Glomerular endothelial cell (primary cell): ENCODE data around the gene WDR4. TPM values are rescaled to one million over a fixed set of nuclear protein-coding genes. Genes with fewer than 3 reads are reported as not detected.
"Not testable (repeated sequence)": the region's sequence is repeated elsewhere in the genome, so short reads cannot be mapped to it uniquely, and the experiment has no call there.

Experiments used
- DNase-seq: peaks from one replicate; pipeline ENCODE4 v3.0.0-alpha.2; 2011; ENCODE audit warnings: low read depth, low spot score; ENCODE audit errors: extremely low read depth
- total RNA-seq: library from RNA; depleted of rRNA; stranded (reverse); fragments of >200 nt; gene quantifications from 2 replicates; pipeline ENCODE4 v1.2.3, GENCODE V29; 2015

Gene WDR4
- total RNA-seq, 1 donor from 2014 or later, result 13.1 TPM

GRCh38 chr21:42841156-42841915 is 38.0 kb downstream of the WDR4 start:
- no peak for DNase-seq

GRCh38 chr21:42840411-42841155 is 38.8 kb downstream of the WDR4 start:
- DNase-seq, result no peak

GRCh38 chr21:42839271-42840231 is 39.8 kb downstream of the WDR4 start:
- no peak for DNase-seq

- DNase-seq, result not testable (repeated sequence)
These were observed 41.1 kb downstream of the WDR4 start for GRCh38 chr21:42838212-42838690.

- DNase-seq, result no peak
These were observed 41.7 kb downstream of the WDR4 start for GRCh38 chr21:42837421-42838211.

- DNase-seq, result no peak
These were observed 42.5 kb downstream of the WDR4 start for GRCh38 chr21:42836767-42837301.

GRCh38 chr21:42836402-42836666 is 43.0 kb downstream of the WDR4 start:
- DNase-seq, result no peak

- DNase-seq, result no peak
These were observed 43.5 kb downstream of the WDR4 start for GRCh38 chr21:42835611-42836401.

GRCh38 chr21:42835211-42835610 is 44.1 kb downstream of the WDR4 start:
- no peak for DNase-seq

GRCh38 chr21:42834726-42835191 is 44.6 kb downstream of the WDR4 start:
- DNase-seq, result no peak

- no peak for DNase-seq
These were observed 45.2 kb downstream of the WDR4 start for GRCh38 chr21:42833859-42834725.

- DNase-seq, result no peak
These were observed 45.9 kb downstream of the WDR4 start for GRCh38 chr21:42833439-42833815.

GRCh38 chr21:42832321-42832630 is 47.1 kb downstream of the WDR4 start:
- DNase-seq, result not testable (repeated sequence)

GRCh38 chr21:42830456-42831455 is 48.6 kb downstream of the WDR4 start:
- DNase-seq, result no peak

- DNase-seq, result no peak
These were observed 49.4 kb downstream of the WDR4 start for GRCh38 chr21:42829954-42830353.

GRCh38 chr21:42829417-42829816 is 49.9 kb downstream of the WDR4 start:
- DNase-seq, result no peak

- no peak for DNase-seq
These were observed 51.8 kb downstream of the WDR4 start for GRCh38 chr21:42827588-42827987.
